T-cell (primary cell): Measurements from ENCODE around the gene RETN. TPM values are rescaled to one million over a fixed set of nuclear protein-coding genes. Genes with fewer than 3 reads are reported as not detected.

Experiments
- ATAC-seq, 4 experiments: fragments of 200-7000 bp in 3 of 4; fragments of 150-1000 bp in 1 of 4; cut with Tn5 transposase; replicated peaks in 1 of 4; 1 replicate in 3 of 4; 2 replicates in 1 of 4; pipeline ENCODE4 v1.10.0; 2021; ENCODE audit warnings: moderate library complexity in 3 of 4, mild to moderate bottlenecking in 2 of 4, moderate number of reproducible peaks in 1 of 4
- CTCF ChIA-PET, 2 donors: fragments of 300-600 bp; sonication (Branson Sonifier 250); formaldehyde crosslinking; loops; one replicate each; lab custom pipeline; 2022; ENCODE audit warnings: antibody characterized with exemption in 2 of 2; lab: Charles Lee
- POLR2A ChIA-PET, 2 donors: fragments of 300-600 bp; sonication (Branson Sonifier 250); formaldehyde crosslinking; loops; one replicate each; lab custom pipeline; 2022; ENCODE audit warnings: antibody characterized with exemption in 2 of 2; lab: Charles Lee
- DNase-seq, 35 experiments: peaks; one replicate each; pipeline versions ENCODE4 v3.0.0 to v3.0.0-alpha.2; 2013 to 2023
- H3K27ac ChIP-seq: one replicate; pipeline ENCODE4 v1.5.1; 2013; ENCODE audit warnings: low read length
- H3K27me3 ChIP-seq, 2 experiments: replicated peaks in 1 of 2; 1 replicate in 1 of 2; 2 replicates in 1 of 2; pipeline versions ENCODE4 v1.6.1 to v1.7.0; 2013; ENCODE audit warnings: low read length in 1 of 2, mixed read lengths in 1 of 2; ENCODE audit not compliant: control insufficient read depth in 2 of 2, insufficient read depth in 2 of 2; ENCODE audit errors: extremely low read depth in 1 of 2
- H3K36me3 ChIP-seq, 2 donors: 1 replicate in 1 of 2; 2 replicates in 1 of 2; pipeline versions ENCODE4 v1.6.1 to v1.7.0; 2013; ENCODE audit warnings: low read length in 1 of 2; ENCODE audit not compliant: control insufficient read depth in 2 of 2, insufficient read depth in 1 of 2; ENCODE audit errors: extremely low read depth in 1 of 2
- H3K4me1 ChIP-seq, 2 experiments: 1 replicate in 1 of 2; 2 replicates in 1 of 2; pipeline versions ENCODE4 v1.6.1 to v1.7.0; 2013; ENCODE audit warnings: low read length in 2 of 2, mixed read lengths in 1 of 2; ENCODE audit not compliant: insufficient read depth in 2 of 2, control insufficient read depth in 1 of 2; ENCODE audit errors: extremely low read depth in 1 of 2
- H3K4me3 ChIP-seq, 2 donors: 1 replicate in 1 of 2; 2 replicates in 1 of 2; pipeline versions ENCODE4 v1.5.1 to v1.7.0; 2013; ENCODE audit warnings: mild to moderate bottlenecking in 2 of 2, low read length in 1 of 2, moderate library complexity in 1 of 2; ENCODE audit not compliant: control insufficient read depth in 1 of 2; ENCODE audit errors: extremely low read depth in 1 of 2
- H3K9me3 ChIP-seq: 2 replicates; pipeline ENCODE4 v1.7.0; 2013
- H3K27ac Mint-ChIP-seq, 2 donors: one replicate each; pipeline ENCODE4 v1.8.0; 2020 to 2021; ENCODE audit warnings: mild to moderate bottlenecking in 2 of 2, mixed read lengths in 2 of 2
- H3K27me3 Mint-ChIP-seq, 2 donors: one replicate each; pipeline ENCODE4 v1.8.0; 2021 to 2022; ENCODE audit warnings: mixed read lengths in 2 of 2
- H3K36me3 Mint-ChIP-seq: one replicate; pipeline ENCODE4 v1.8.0; 2021; ENCODE audit warnings: mixed read lengths
- H3K4me1 Mint-ChIP-seq, 3 donors: one replicate each; pipeline ENCODE4 v1.8.0; 2020 to 2022; ENCODE audit warnings: mixed read lengths in 3 of 3, mild to moderate bottlenecking in 1 of 3
- H3K4me3 Mint-ChIP-seq, 3 donors: one replicate each; pipeline ENCODE4 v1.8.0; 2020 to 2022; ENCODE audit warnings: mild to moderate bottlenecking in 3 of 3, mixed read lengths in 3 of 3, moderate library complexity in 3 of 3
- H3K9me3 Mint-ChIP-seq, 3 donors: one replicate each; pipeline ENCODE4 v1.8.0; 2020 to 2022; ENCODE audit warnings: mixed read lengths in 3 of 3
- WGBS: methylation state at CpG from one replicate; pipeline ENCODE4 v1.1.5; 2013; ENCODE audit warnings: missing lambda C conversion rate; ENCODE audit not compliant: insufficient coverage; 5-methylcytosine and 5-hydroxymethylcytosine counted together
- total RNA-seq, 35 experiments: library from RNA in 6 of 35; stranded (reverse) in 6 of 35; fragments of 120-200 nt in 1 of 35; gene quantifications; one replicate each; pipeline versions ENCODE4 v1.2.1 to v1.2.4 and lab custom pipeline; 2013 to 2026

RETN gene
- total RNA-seq, 5 donors from 2014 or later (not counting 1 experiment from before 2014, with no cell fraction given), result 1.6 TPM; not detected in 4

DNA sequence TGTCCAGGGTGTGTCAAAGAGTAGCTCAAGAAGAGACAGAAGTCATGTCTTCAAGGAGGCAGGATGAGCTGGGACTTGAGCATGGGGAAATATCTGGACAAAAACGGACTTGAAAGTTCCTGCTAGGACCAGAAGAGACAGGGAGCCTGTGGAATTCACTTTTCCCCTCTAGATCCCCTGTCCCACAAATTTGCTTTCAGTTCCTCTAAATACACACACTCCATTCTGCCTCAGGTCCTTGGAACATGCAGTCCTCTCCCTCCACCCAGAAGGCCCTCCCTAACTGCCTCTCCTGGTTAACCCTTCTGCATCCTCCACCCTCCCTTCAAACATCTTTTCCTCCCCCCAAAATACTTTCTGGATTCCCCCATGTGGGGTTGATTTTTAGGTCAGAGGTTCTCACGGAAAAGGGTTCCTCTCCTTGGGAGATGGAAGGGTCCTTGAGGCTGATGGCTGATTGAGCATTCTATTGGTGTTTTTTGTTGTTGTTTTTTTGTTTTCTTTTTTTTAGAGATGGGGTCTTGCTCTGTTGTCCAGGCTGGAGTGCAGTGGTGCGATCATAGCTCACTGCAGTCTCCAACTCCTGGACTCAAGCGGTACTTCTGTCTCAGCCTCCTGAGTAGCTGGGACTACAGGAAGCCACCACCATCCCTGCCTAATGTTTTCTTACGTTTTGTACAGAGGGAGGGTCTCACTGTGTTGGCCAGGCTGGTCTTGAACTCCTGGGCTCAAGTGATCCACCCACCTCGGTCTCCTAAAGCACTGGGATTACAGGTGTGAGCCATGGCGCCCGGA is 6.9 kb upstream of the RETN start:
- POLR2A ChIA-PET, result no interaction called here
- H3K27me3 Mint-ChIP-seq, result peaks cover 2 to 3% of the 10 kb centered on the region in 2 donors
- H3K4me1 Mint-ChIP-seq, result peaks cover 12 to 15% (median 13%) of the 10 kb centered on the region in 3 donors
- DNase-seq (no peak), ATAC-seq (no peak)
- H3K36me3 Mint-ChIP-seq, result no peaks in the 10 kb centered on the region
- no peaks in the 10 kb centered on the region for H3K9me3 Mint-ChIP-seq
- no peak overlapping the region for H3K27ac Mint-ChIP-seq
- CTCF ChIA-PET, result interaction anchor here in 1 of 2 donors (1.9 kb wide), 1 partner anchor 32 kb away, joined by 4 read pairs; the partner anchor contains the start of gene PET100
- no peaks in the 10 kb centered on the region for H3K9me3 ChIP-seq
- no peaks in the 10 kb centered on the region for H3K36me3 ChIP-seq
- peaks cover 0 to 2% of the 10 kb centered on the region in 2 experiments for H3K27me3 ChIP-seq
- no peak overlapping the region for H3K27ac ChIP-seq
- no CpG with 5 or more reads among the region's 8 CpGs for WGBS
- no peak overlapping the region for H3K4me3 ChIP-seq
- H3K4me3 Mint-ChIP-seq, result no peak overlapping the region
- H3K4me1 ChIP-seq, result peaks cover 3 to 21% of the 10 kb centered on the region in 2 experiments

DNA sequence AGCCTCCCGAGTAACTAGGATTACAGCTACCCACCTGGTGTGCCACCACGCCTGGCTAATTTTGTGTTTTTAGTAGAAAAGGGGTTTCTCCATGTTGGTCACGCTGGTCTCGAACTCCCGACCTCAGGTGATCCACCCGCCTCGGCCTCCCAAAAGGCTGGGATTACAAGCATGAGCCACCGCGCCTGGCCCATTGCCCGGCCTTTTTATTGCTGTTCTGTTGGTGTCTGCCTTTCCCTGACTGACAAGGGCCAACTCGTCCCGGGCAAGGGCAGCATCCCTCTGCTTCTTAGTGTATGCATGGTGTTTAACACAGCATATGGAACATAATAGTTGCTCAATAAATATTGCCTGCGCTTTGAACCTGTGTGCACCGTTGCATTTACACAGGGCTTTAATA is 6.2 kb upstream of the RETN start:
- Histone ChIP-seq H3K36me3 (no peaks in the 10 kb centered on the region), H3K4me1 (peaks cover 3 to 13% of the 10 kb centered on the region in 2 experiments), H3K27me3 (peaks cover 0 to 2% of the 10 kb centered on the region in 2 experiments), H3K9me3 (no peaks in the 10 kb centered on the region), H3K27ac (no peak overlapping the region), H3K4me3 (no peak overlapping the region)
- DNase-seq (no peak), ATAC-seq (no peak)
- Mint-ChIP-seq H3K36me3 (no peaks in the 10 kb centered on the region), H3K4me3 (no peak overlapping the region), H3K9me3 (no peaks in the 10 kb centered on the region), H3K27me3 (peaks cover 3 to 4% of the 10 kb centered on the region in 2 donors), H3K27ac (no peak overlapping the region), H3K4me1 (peaks cover 6 to 9% (median 8%) of the 10 kb centered on the region in 3 donors)
- 94% methylated on average over 8 of the region's 14 CpGs for WGBS
- CTCF ChIA-PET, result interaction anchor here in 1 of 2 donors (0.6 kb wide), 1 partner anchor 114 kb away, joined by 3 read pairs; no protein-coding TSS in a partner anchor
- POLR2A ChIA-PET, result no interaction called here

DNA sequence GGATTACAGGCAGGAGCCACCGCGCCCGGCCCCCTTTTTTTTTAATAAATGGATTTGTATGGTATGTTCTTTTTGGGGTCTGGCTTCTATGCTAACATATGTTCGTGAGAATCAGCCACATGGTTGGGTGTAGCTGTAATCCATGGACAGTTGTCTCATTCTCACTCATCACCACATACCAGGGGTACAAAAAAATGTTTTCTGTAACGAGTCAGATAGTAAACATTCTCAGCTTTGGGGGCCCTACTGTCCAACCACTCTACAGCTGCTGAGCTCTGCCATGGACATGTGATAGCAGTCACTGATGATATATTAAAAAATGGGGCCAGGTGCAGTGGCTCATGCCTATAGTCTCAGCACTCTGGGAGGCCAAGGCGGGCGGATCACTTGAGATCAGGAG is 5.1 kb upstream of the RETN start:
- ChIA-PET POLR2A (interaction anchor here (0.5 to 0.8 kb wide), 2 partner anchors 34 to 463 kb away, joined by 3 to 7 read pairs; partner anchors contain the start of genes PET100 (in 1 of the 2) and XAB2 (in 1 of the 2)), CTCF (interaction anchor here in 1 of 2 donors (0.6 kb wide), 1 partner anchor 112 kb away, joined by 3 read pairs; no protein-coding TSS in a partner anchor)
- no peak overlapping the region for H3K27ac ChIP-seq
- peaks cover 0 to 3% of the 10 kb centered on the region in 2 experiments for H3K27me3 ChIP-seq
- H3K4me1 ChIP-seq, result peaks cover 0 to 5% of the 10 kb centered on the region in 2 experiments
- no peaks in the 10 kb centered on the region for H3K36me3 ChIP-seq
- DNase-seq (no peak), ATAC-seq (no peak)
- peaks cover under 1 to 2% (median 1%) of the 10 kb centered on the region in 3 donors for H3K4me1 Mint-ChIP-seq
- no peaks in the 10 kb centered on the region for H3K36me3 Mint-ChIP-seq
- no peak overlapping the region for H3K4me3 Mint-ChIP-seq
- no peaks in the 10 kb centered on the region for H3K9me3 ChIP-seq
- H3K9me3 Mint-ChIP-seq, result no peaks in the 10 kb centered on the region
- no peak overlapping the region for H3K4me3 ChIP-seq
- H3K27ac Mint-ChIP-seq, result no peak overlapping the region
- WGBS, result 100% methylated on average over 2 of the region's 7 CpGs
- H3K27me3 Mint-ChIP-seq, result peaks cover 4 to 5% of the 10 kb centered on the region in 2 donors

DNA sequence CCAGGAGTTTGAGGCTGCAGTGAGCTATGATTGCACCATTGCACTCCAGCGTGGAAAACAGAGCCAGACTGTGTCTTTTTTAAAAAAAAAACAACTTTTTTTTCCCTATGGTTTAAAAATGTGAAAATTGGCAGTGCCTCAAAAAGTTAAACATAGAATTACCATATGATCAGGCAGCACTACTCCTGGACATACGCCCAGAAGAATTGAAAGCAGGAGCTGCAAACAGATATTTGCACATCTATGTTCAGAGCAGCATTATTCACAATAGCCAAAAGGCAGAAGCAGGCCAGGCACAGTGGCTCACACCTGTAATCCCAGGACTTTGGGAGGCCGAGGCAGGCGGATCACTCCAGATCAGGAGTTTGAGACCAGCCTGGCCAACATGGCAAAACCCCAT is 3.8 kb upstream of the RETN start:
- Histone ChIP-seq H3K27ac (no peak overlapping the region), H3K27me3 (peaks cover 0 to 16% of the 10 kb centered on the region in 2 experiments), H3K4me3 (no peak overlapping the region), H3K4me1 (peaks cover 2 to 13% of the 10 kb centered on the region in 2 experiments), H3K9me3 (no peaks in the 10 kb centered on the region), H3K36me3 (no peaks in the 10 kb centered on the region)
- Mint-ChIP-seq H3K4me3 (no peak overlapping the region), H3K4me1 (peaks cover 8 to 13% (median 11%) of the 10 kb centered on the region in 3 donors), H3K27me3 (peaks cover 13 to 14% of the 10 kb centered on the region in 2 donors), H3K27ac (no peak overlapping the region), H3K9me3 (no peaks in the 10 kb centered on the region), H3K36me3 (no peaks in the 10 kb centered on the region)
- no peak for DNase-seq
- WGBS, result 100% methylated on average over 1 of the region's 4 CpGs
- ChIA-PET CTCF (no interaction called here), POLR2A (no interaction called here)
- ATAC-seq, result no peak

DNA sequence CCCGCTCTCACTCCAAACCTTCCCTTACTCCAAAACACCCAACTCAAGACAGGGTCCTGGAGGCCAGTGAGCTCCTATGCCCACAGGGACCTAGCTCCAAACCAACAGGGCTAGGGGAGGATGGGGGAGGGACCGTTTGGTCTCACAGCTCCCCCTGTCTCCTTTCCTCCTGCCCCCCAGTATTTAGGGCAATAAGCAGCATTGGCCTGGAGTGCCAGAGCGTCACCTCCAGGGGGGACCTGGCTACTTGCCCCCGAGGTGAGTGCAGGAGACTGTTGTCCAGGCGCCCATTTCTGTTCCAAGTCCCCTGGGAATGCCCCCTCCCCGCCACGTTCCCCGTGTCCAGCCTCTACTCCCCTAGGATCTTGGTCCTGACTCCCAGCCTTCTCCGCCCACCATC is 792 bp downstream of the RETN start:
- Histone ChIP-seq H3K36me3 (no peaks in the 10 kb centered on the region), H3K4me1 (peaks cover 5 to 21% of the 10 kb centered on the region in 2 experiments), H3K4me3 (no peak overlapping the region), H3K9me3 (no peaks in the 10 kb centered on the region), H3K27ac (no peak overlapping the region), H3K27me3 (peaks cover 0 to 32% of the 10 kb centered on the region in 2 experiments)
- peaks cover 20 to 27% (median 21%) of the 10 kb centered on the region in 3 donors for H3K4me1 Mint-ChIP-seq
- ATAC-seq (no peak), DNase-seq (no peak)
- ChIA-PET CTCF (interaction anchor here (0.6 to 1.8 kb wide), 2 partner anchors 11 to 61 kb away, joined by 3 to 5 read pairs; partner anchors contain the start of gene TRAPPC5 (in 1 of the 2)), POLR2A (interaction anchor here in 1 of 2 donors (0.7 kb wide), 1 partner anchor 11 kb away, joined by 3 read pairs; the partner anchor contains the start of gene TRAPPC5)
- no peaks in the 10 kb centered on the region for H3K36me3 Mint-ChIP-seq
- H3K27ac Mint-ChIP-seq, result no peak overlapping the region
- WGBS, result 71% methylated on average over 3 of the region's 9 CpGs
- no peaks in the 10 kb centered on the region for H3K9me3 Mint-ChIP-seq
- H3K27me3 Mint-ChIP-seq, result peaks cover 25 to 37% of the 10 kb centered on the region in 2 donors
- peak overlapping the region in 1 of 3 donors; percentile 72 for H3K4me3 Mint-ChIP-seq

DNA sequence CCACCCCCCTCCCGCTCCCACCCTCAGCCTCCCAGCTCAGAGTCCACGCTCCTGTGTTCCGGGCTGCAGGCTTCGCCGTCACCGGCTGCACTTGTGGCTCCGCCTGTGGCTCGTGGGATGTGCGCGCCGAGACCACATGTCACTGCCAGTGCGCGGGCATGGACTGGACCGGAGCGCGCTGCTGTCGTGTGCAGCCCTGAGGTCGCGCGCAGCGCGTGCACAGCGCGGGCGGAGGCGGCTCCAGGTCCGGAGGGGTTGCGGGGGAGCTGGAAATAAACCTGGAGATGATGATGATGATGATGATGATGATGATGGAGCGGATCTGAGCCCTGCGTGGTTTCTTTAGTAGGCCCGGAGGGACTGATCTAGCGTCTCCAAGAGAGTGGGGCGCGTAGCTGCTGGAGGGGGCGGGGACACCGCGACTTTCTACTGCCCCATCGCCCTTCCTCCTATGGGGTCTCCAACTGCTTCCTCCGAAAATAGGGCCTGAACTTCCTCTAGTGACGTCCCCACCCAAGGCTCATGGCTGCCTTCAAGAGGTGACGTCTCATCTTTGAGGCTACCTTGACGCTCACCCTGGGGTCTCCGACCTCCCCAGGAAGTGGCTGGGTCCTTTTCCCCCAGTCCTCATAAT is 1.4 kb downstream of the RETN start:
- H3K36me3 ChIP-seq, result no peaks in the 10 kb centered on the region
- Mint-ChIP-seq H3K27ac (no peak overlapping the region), H3K4me3 (peak overlapping the region; percentile 49 to 72 (median 58)), H3K9me3 (no peaks in the 10 kb centered on the region), H3K36me3 (no peaks in the 10 kb centered on the region), H3K27me3 (peaks cover 25 to 37% of the 10 kb centered on the region in 2 donors), H3K4me1 (peaks cover 20 to 29% (median 21%) of the 10 kb centered on the region in 3 donors)
- H3K9me3 ChIP-seq, result no peaks in the 10 kb centered on the region
- peak overlapping the region; percentile 15 to 48 for H3K4me3 ChIP-seq
- POLR2A ChIA-PET, result interaction anchor here in 1 of 2 donors (0.6 kb wide), 1 partner anchor 136 kb away, joined by 4 read pairs; no protein-coding TSS in a partner anchor
- 8% methylated on average over 32 of the region's 43 CpGs for WGBS
- CTCF ChIA-PET, result no interaction called here
- peak in 4 of 35 experiments; percentile 22 to 33 (median 31) for DNase-seq
- peaks cover 0 to 36% of the 10 kb centered on the region in 2 experiments for H3K27me3 ChIP-seq
- ATAC-seq, result peak; percentile 55 to 69 (median 62)
- H3K4me1 ChIP-seq, result peaks cover 5 to 21% of the 10 kb centered on the region in 2 experiments
- H3K27ac ChIP-seq, result no peak overlapping the region
